IPS-18a (cell line): ENCODE measurements around the gene SLC25A42.

Source experiments
- H3K27ac ChIP-seq: one replicate; pipeline ENCODE4 v1.5.1; 2013; ENCODE audit warnings: low read length
- H3K27me3 ChIP-seq: one replicate; pipeline ENCODE4 v1.6.1; 2013; ENCODE audit warnings: mild to moderate bottlenecking, low read length; ENCODE audit not compliant: control insufficient read depth, insufficient read depth
- H3K36me3 ChIP-seq: one replicate; pipeline ENCODE4 v1.6.1; 2013; ENCODE audit warnings: low read depth, low read length; ENCODE audit not compliant: control insufficient read depth
- H3K4me1 ChIP-seq: one replicate; pipeline ENCODE4 v1.6.1; 2013; ENCODE audit warnings: low read depth, low read length; ENCODE audit not compliant: control insufficient read depth
- H3K4me3 ChIP-seq: one replicate; pipeline ENCODE4 v1.5.1; 2013; ENCODE audit warnings: low read length
- H3K9ac ChIP-seq: one replicate; pipeline ENCODE4 v1.6.1; 2013; ENCODE audit warnings: mild to moderate bottlenecking, low read length, moderate library complexity
- H3K9me3 ChIP-seq: one replicate; pipeline ENCODE4 v1.6.1; 2013; ENCODE audit warnings: low read depth, low read length; ENCODE audit not compliant: control insufficient read depth

Gene SLC25A42

DNA sequence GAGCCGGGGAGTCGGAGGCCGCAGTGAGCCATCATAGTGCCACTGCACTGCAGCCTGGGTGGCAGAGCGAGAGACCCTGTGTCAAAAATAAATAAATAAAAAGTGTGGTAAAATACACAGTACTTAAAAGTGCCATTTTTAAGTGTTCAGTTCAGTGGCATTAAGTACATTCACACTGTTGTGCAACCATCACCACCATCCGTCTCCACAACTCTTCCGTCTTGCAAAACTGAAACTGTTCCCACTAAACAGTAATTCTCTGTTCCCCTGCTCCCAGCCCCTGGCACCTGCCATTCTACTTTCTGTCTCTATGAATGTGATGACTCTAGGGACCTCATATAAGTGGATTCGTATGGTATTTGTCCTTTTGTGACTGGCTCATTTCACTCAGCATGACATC, 13.3 kb downstream of the SLC25A42 start:
- Histone ChIP-seq H3K36me3 (no peaks in the 10 kb centered on the region), H3K9me3 (no peaks in the 10 kb centered on the region), H3K9ac (no peak overlapping the region), H3K27me3 (peaks cover 80% of the 10 kb centered on the region), H3K4me3 (no peak overlapping the region), H3K27ac (no peak overlapping the region), H3K4me1 (no peaks in the 10 kb centered on the region)

DNA sequence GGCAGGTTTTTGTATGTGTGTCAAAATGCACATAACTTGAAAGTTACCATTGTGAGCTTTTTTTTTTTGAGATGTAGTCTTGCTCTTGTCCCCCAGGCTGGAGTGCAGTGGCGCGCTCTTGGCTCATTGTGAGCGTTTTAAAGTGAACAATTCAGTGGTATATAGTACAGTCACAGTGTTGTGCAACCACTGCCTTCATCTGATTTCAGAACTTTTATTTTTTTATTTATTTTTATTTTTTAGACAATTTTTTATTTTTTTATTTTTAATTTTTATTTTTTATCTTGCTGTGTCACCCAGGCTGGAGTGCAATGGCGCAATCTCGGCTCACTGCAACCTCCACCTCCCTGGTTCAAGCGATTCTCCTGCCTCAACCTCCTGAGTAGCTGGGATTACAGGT, 15.0 kb downstream of the SLC25A42 start:
- Histone ChIP-seq H3K27me3 (peaks cover 64% of the 10 kb centered on the region), H3K9me3 (no peaks in the 10 kb centered on the region), H3K4me1 (no peaks in the 10 kb centered on the region), H3K27ac (no peak overlapping the region), H3K36me3 (no peaks in the 10 kb centered on the region), H3K4me3 (no peak overlapping the region), H3K9ac (no peak overlapping the region)

DNA sequence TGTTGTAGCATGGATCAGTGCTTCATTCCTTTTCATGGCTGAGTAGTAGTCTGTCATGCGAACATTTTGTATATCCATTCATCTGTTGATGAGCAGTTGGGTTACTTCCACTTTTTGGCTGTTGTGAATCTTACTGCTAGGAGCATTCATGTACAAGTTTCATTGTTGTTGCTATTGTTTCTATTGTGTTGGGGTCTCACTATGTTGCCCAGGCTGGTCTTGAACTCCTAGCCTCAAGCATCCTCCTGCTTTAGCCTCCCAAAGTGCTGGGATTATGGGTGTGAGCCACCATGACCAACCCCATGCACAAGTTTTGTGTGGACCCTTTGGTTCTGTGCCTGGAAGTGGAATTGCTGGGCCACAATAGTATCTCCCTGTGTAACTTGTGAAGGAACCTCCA, 15.8 kb downstream of the SLC25A42 start:
- Histone ChIP-seq H3K4me1 (no peaks in the 10 kb centered on the region), H3K36me3 (no peaks in the 10 kb centered on the region), H3K9me3 (no peaks in the 10 kb centered on the region), H3K9ac (no peak overlapping the region), H3K4me3 (no peak overlapping the region), H3K27me3 (peaks cover 57% of the 10 kb centered on the region), H3K27ac (no peak overlapping the region)

DNA sequence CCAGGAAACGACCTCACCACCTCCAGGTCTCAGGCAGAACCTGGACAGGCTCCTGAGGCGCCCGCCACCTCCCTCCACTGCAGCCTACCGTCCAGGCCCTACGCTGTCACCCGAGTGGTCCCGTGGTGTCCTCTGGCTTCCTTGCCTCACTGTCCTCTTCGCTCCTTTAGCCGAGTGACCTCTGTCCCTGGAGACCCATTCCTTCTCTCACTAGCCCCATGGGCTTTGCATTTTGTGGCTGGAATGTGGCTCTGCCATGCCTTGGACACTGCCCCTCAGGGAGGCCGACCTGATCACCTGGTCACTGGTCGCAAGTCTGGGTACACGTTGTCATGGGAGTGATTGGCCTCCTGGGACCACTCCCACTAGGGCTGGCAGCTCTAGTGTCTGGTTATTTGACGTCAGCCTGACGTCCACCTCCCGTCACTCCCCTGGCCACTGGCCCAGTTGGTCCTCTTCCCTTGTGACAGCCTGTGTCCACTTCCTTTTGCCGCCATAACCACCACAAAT, 17.9 kb downstream of the SLC25A42 start:
- no peak overlapping the region for H3K27ac ChIP-seq
- H3K36me3 ChIP-seq: no peaks in the 10 kb centered on the region
- no peak overlapping the region for H3K4me3 ChIP-seq
- H3K4me1 ChIP-seq: no peaks in the 10 kb centered on the region
- no peak overlapping the region for H3K9ac ChIP-seq
- H3K27me3 ChIP-seq: peaks cover 35% of the 10 kb centered on the region
- no peaks in the 10 kb centered on the region for H3K9me3 ChIP-seq

- H3K9ac ChIP-seq: no peak overlapping the region
- no peaks in the 10 kb centered on the region for H3K36me3 ChIP-seq
- no peaks in the 10 kb centered on the region for H3K9me3 ChIP-seq
- peaks cover 19% of the 10 kb centered on the region for H3K27me3 ChIP-seq
- no peak overlapping the region for H3K4me3 ChIP-seq
- no peak overlapping the region for H3K27ac ChIP-seq
- H3K4me1 ChIP-seq: no peaks in the 10 kb centered on the region
These were observed 19.8 kb downstream of the SLC25A42 start for GRCh38 chr19:19083413-19084178.

DNA sequence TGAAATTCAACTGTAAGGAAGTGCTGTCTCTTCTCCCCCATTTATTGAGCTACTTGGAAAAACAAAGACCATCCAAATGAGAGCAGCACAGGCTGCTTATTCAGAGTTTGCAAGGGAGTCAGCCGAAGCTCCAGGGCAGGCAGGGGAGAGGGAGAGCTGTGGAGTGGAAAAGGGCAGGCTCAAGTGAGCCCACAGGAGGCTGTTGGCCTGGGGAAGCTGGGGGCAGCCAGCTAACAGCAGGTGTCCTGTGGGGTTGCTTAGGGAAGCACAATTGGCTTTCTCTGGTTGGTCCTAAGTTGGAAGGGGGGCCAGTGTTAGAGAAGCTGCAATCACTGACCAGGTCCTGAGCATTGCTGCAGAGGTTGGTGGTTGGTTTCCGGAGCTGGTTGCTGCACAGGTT, 23.9 kb downstream of the SLC25A42 start:
- Histone ChIP-seq H3K4me1 (peaks cover 14% of the 10 kb centered on the region), H3K27ac (no peak overlapping the region), H3K27me3 (no peaks in the 10 kb centered on the region), H3K9ac (no peak overlapping the region), H3K36me3 (no peaks in the 10 kb centered on the region), H3K4me3 (no peak overlapping the region), H3K9me3 (no peaks in the 10 kb centered on the region)

DNA sequence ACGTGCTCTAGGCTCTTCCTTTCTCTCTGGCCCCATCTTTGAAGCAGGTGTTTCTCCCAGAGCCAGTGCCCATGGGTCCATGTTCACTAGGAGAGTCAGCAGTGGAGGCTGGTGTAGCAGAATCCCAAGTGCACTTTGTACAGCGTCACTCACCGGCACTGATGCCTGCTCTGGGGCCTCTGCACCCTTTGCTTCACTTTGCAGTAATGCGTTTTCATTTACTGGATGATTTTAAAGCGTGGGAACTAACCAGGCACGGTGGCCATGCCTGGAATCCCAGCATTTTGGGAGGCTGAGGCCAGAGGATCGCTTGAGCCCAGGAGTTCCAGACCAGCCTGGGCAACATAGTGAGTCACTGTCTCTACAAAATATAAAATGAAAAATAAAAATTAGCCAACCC, 30.7 kb downstream of the SLC25A42 start:
- no peaks in the 10 kb centered on the region for H3K27me3 ChIP-seq
- H3K9me3 ChIP-seq: no peaks in the 10 kb centered on the region
- H3K9ac ChIP-seq: no peak overlapping the region
- peaks cover 14% of the 10 kb centered on the region for H3K4me1 ChIP-seq
- H3K4me3 ChIP-seq: no peak overlapping the region
- no peaks in the 10 kb centered on the region for H3K36me3 ChIP-seq
- no peak overlapping the region for H3K27ac ChIP-seq

- no peak overlapping the region for H3K9ac ChIP-seq
- no peaks in the 10 kb centered on the region for H3K36me3 ChIP-seq
- H3K9me3 ChIP-seq: no peaks in the 10 kb centered on the region
- H3K4me1 ChIP-seq: peaks cover 3% of the 10 kb centered on the region
- no peaks in the 10 kb centered on the region for H3K27me3 ChIP-seq
- H3K4me3 ChIP-seq: no peak overlapping the region
- H3K27ac ChIP-seq: no peak overlapping the region
These were observed 31.9 kb downstream of the SLC25A42 start for GRCh38 chr19:19095691-19096090.

DNA sequence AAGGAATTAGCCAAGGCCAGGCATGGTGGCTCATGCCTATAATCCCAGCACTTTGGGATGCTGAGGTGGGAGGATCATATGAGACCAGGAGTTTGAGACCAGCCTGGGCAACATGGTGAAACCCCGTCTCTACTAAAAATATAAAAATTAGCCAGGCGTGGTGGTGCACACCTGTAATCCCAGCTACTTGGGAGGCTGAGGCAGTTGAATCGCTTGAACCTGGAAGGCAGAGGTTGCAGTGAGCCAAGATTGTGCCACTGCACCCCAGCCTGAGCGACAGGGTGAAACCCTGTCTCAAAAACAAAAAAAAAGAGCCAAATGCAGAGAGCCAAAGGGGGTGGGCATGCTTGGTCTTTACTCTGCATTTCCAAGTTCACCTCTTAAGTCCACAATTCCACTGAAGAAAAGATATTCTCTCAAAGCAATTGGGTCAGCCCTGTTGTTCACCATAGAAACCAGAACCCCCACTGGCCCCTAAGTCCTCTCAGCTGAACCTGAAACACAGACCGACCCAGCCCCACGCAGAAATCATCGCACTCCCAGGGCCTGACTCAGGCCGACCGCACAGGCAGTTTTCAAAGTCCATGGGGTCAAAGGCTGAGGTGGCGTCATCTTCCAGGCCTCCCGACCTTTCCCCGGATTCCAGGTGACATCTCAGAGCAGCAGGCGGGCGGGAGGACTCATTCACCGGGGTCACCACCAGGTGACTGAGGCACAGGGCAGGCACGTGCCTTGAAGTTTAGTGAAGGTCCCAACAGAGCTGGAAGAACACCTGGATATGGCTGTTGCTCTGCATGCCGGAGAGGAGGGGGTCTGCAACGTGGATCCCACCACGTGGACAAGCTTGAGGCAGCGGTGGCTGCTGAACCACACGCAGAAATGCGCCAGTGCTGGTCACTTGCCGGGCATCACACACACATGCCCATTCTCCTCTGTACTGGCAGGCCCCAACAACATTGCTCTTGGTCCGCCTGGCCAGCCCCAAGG, 33.1 kb downstream of the SLC25A42 start:
- no peak overlapping the region for H3K4me3 ChIP-seq
- H3K4me1 ChIP-seq: no peaks in the 10 kb centered on the region
- H3K9me3 ChIP-seq: no peaks in the 10 kb centered on the region
- no peak overlapping the region for H3K9ac ChIP-seq
- H3K27ac ChIP-seq: no peak overlapping the region
- no peaks in the 10 kb centered on the region for H3K36me3 ChIP-seq
- H3K27me3 ChIP-seq: no peaks in the 10 kb centered on the region

- no peak overlapping the region for H3K9ac ChIP-seq
- no peak overlapping the region for H3K4me3 ChIP-seq
- H3K36me3 ChIP-seq: no peaks in the 10 kb centered on the region
- no peak overlapping the region for H3K27ac ChIP-seq
- H3K4me1 ChIP-seq: no peaks in the 10 kb centered on the region
- H3K9me3 ChIP-seq: no peaks in the 10 kb centered on the region
- no peaks in the 10 kb centered on the region for H3K27me3 ChIP-seq
These were observed 34.4 kb downstream of the SLC25A42 start for GRCh38 chr19:19098084-19098702.
